Vagina (tissue), 2 donors: ENCODE measurements around the gene DES. TPM values are rescaled to one million over a fixed set of nuclear protein-coding genes. Genes with fewer than 3 reads are reported as not detected.

Experiments used
- DNase-seq, 2 donors: peaks; one replicate each; pipeline ENCODE4 v3.0.0-alpha.2; 2017; ENCODE audit errors: extremely low spot score in 2 of 2
- H3K27ac ChIP-seq: fragments of 200-600 bp; sonication (generic); one replicate; pipeline ENCODE4 v1.5.1; 2019
- H3K27me3 ChIP-seq: fragments of 200-600 bp; sonication (generic); one replicate; pipeline ENCODE4 v1.5.1; 2019
- H3K36me3 ChIP-seq, 2 donors: fragments of 200-600 bp; sonication (generic); one replicate each; pipeline ENCODE4 v1.5.1; 2017 to 2019
- H3K4me1 ChIP-seq: fragments of 200-600 bp; sonication (generic); one replicate; pipeline ENCODE4 v1.5.1; 2019
- H3K4me3 ChIP-seq, 2 donors: fragments of 200-600 bp; sonication (generic); 1 replicate in 1 of 2; 2 replicates in 1 of 2; pipeline ENCODE4 v1.5.1; 2016 to 2019
- H3K9me3 ChIP-seq: fragments of 200-600 bp; sonication (generic); one replicate; pipeline ENCODE4 v1.5.1; 2019
- CTCF ChIP-seq, 3 experiments: fragments of 450-650 bp in 2 of 3; fragments of 200-600 bp in 1 of 3; sonication (generic) in 1 of 3; IDR thresholded peaks; one replicate each; pipeline ENCODE4 v1.5.1; 2017 to 2019; ENCODE audit warnings: antibody characterized with exemption in 3 of 3, mild to moderate bottlenecking in 2 of 3, moderate library complexity in 2 of 3
- POLR2A ChIP-seq, 2 donors: fragments of 450-650 bp; IDR thresholded peaks; one replicate each; pipeline ENCODE4 v1.6.1; 2017; ENCODE audit warnings: antibody characterized with exemption in 2 of 2, mild to moderate bottlenecking in 2 of 2, moderate library complexity in 2 of 2
- POLR2AphosphoS5 ChIP-seq, 2 donors: sonication (generic); formaldehyde crosslinking; IDR thresholded peaks; one replicate each; pipeline ENCODE4 v1.9.0; 2017; ENCODE audit warnings: antibody characterized with exemption in 2 of 2, mild to moderate bottlenecking in 2 of 2, low read depth in 1 of 2; ENCODE audit not compliant: insufficient read depth in 1 of 2
- intact Hi-C: fragments of 100-400 bp; cut with DNase I; formaldehyde crosslinking; loops from one replicate; pipeline ENCODE4 v1.15.1; 2023
- total RNA-seq: library from RNA; depleted of rRNA; stranded (reverse); fragments of >200 nt; gene quantifications from one replicate; pipeline ENCODE4 v1.2.3, GENCODE V29; 2016

The DES gene
- total RNA-seq, 1 donor from 2014 or later: 883 TPM

GRCh38 chr2:219458996-219459395, 40.8 kb downstream of the DES start:
- TF ChIP-seq POLR2AphosphoS5 (IDR thresholded peaks at IDR 0.05; ENCODE audit: insufficient read depth in 1 of 2, low read depth in 1 of 2) (no peak), POLR2A (IDR thresholded peaks at IDR 0.05) (no peak), CTCF (IDR thresholded peaks at IDR 0.05) (no peak)
- Histone ChIP-seq H3K36me3 (no peaks in the 10 kb centered on the region), H3K4me3 (no peak overlapping the region), H3K27ac (peak overlapping the region; percentile 78), H3K9me3 (no peaks in the 10 kb centered on the region), H3K27me3 (no peaks in the 10 kb centered on the region), H3K4me1 (peaks cover 66% of the 10 kb centered on the region)
- intact Hi-C loops: no loop called here
- no peak for DNase-seq

GRCh38 chr2:219459460-219460311, 41.5 kb downstream of the DES start:
- H3K27ac ChIP-seq: peak overlapping the region; percentile 78
- DNase-seq: no peak
- no peaks in the 10 kb centered on the region for H3K27me3 ChIP-seq
- no peak overlapping the region for H3K4me3 ChIP-seq
- H3K4me1 ChIP-seq: peaks cover 59% of the 10 kb centered on the region
- peaks cover 0 to 3% of the 10 kb centered on the region in 2 donors for H3K36me3 ChIP-seq
- H3K9me3 ChIP-seq: no peaks in the 10 kb centered on the region
- peak; percentile 52 to 67 (median 65) for TF ChIP-seq CTCF (IDR thresholded peaks at IDR 0.05)
- TF ChIP-seq POLR2A (IDR thresholded peaks at IDR 0.05): no peak
- peak in 1 of 2 donors; percentile 15 for TF ChIP-seq POLR2AphosphoS5 (IDR thresholded peaks at IDR 0.05; ENCODE audit: insufficient read depth in 1 of 2, low read depth in 1 of 2)
- intact Hi-C loops: no loop called here

- Histone ChIP-seq H3K27me3 (no peaks in the 10 kb centered on the region), H3K4me1 (peaks cover 55% of the 10 kb centered on the region), H3K9me3 (no peaks in the 10 kb centered on the region), H3K27ac (peak overlapping the region; percentile 78), H3K36me3 (peaks cover 0 to 4% of the 10 kb centered on the region in 2 donors), H3K4me3 (peak overlapping the region in 1 of 2 donors; percentile 24)
- TF ChIP-seq POLR2AphosphoS5 (IDR thresholded peaks at IDR 0.05; ENCODE audit: insufficient read depth in 1 of 2, low read depth in 1 of 2): peak in 1 of 2 donors; percentile 58
- TF ChIP-seq CTCF (IDR thresholded peaks at IDR 0.05): no peak
- TF ChIP-seq POLR2A (IDR thresholded peaks at IDR 0.05): no peak
- intact Hi-C loops: no loop called here
- DNase-seq: no peak
Measured at GRCh38 chr2:219460424-219460926, 42.3 kb downstream of the DES start.

GRCh38 chr2:219461047-219461514, 42.9 kb downstream of the DES start:
- Histone ChIP-seq H3K27me3 (no peaks in the 10 kb centered on the region), H3K36me3 (peaks cover 0 to 4% of the 10 kb centered on the region in 2 donors), H3K9me3 (no peaks in the 10 kb centered on the region), H3K27ac (peak overlapping the region; percentile 78), H3K4me3 (peak overlapping the region in 1 of 2 donors; percentile 24), H3K4me1 (peaks cover 57% of the 10 kb centered on the region)
- TF ChIP-seq POLR2A (IDR thresholded peaks at IDR 0.05): no peak
- TF ChIP-seq POLR2AphosphoS5 (IDR thresholded peaks at IDR 0.05; ENCODE audit: insufficient read depth in 1 of 2, low read depth in 1 of 2): no peak
- no peak for TF ChIP-seq CTCF (IDR thresholded peaks at IDR 0.05)
- intact Hi-C loops: no loop called here
- no peak for DNase-seq

- H3K27ac ChIP-seq: peak overlapping the region; percentile 78
- TF ChIP-seq POLR2AphosphoS5 (IDR thresholded peaks at IDR 0.05; ENCODE audit: insufficient read depth in 1 of 2, low read depth in 1 of 2): no peak
- no peak for TF ChIP-seq CTCF (IDR thresholded peaks at IDR 0.05)
- TF ChIP-seq POLR2A (IDR thresholded peaks at IDR 0.05): no peak
- intact Hi-C loops: no loop called here
- H3K36me3 ChIP-seq: peaks cover 0 to 4% of the 10 kb centered on the region in 2 donors
- no peak for DNase-seq
- no peaks in the 10 kb centered on the region for H3K9me3 ChIP-seq
- H3K27me3 ChIP-seq: no peaks in the 10 kb centered on the region
- no peak overlapping the region for H3K4me3 ChIP-seq
- peaks cover 59% of the 10 kb centered on the region for H3K4me1 ChIP-seq
Measured at GRCh38 chr2:219461669-219462068, 43.5 kb downstream of the DES start.
